ENCODE measurements around the gene GOLGA1.

GRCh38 chr9:124855944-124856765 is 84.7 kb downstream of the GOLGA1 start:
- TF ChIP-seq CTCF (IDR thresholded peaks at IDR 0.05; ENCODE audit: insufficient read depth, low read depth, low read length) (no peak), EZH2 (IDR thresholded peaks at IDR 0.05; ENCODE audit: insufficient read depth, low read length) (no peak)
